GM19023 (cell line): Measurements from ENCODE around the gene SELE.
"Not testable (repeated sequence)": the region's sequence is repeated elsewhere in the genome, so short reads cannot be mapped to it uniquely, and the experiment has no call there.

Experiments
- ATAC-seq: cut with Tn5 transposase; IDR thresholded peaks from one replicate; pipeline ENCODE4 v1.9.1; 2021; ENCODE audit warnings: mild to moderate bottlenecking, moderate library complexity; ENCODE audit not compliant: unreplicated experiment

Gene SELE

GRCh38 chr1:169688377-169688776, 45.5 kb downstream of the SELE start:
- ATAC-seq, result not testable (repeated sequence)

GRCh38 chr1:169683661-169684060, 50.2 kb downstream of the SELE start:
- ATAC-seq, result no peak

- not testable (repeated sequence) for ATAC-seq
These were observed 50.7 kb downstream of the SELE start for GRCh38 chr1:169683168-169683567.

- ATAC-seq, result no peak
These were observed 51.8 kb downstream of the SELE start for GRCh38 chr1:169682071-169682470.

- peak; percentile 36 for ATAC-seq
These were observed 52.7 kb downstream of the SELE start for GRCh38 chr1:169681140-169681539.

- peak; percentile 71 for ATAC-seq
These were observed 53.4 kb downstream of the SELE start for GRCh38 chr1:169680377-169681019.

- no peak for ATAC-seq
These were observed 54.2 kb downstream of the SELE start for GRCh38 chr1:169679692-169680091.

- no peak for ATAC-seq
These were observed 57.9 kb downstream of the SELE start for GRCh38 chr1:169676001-169676400.
